ENCODE measurements around the gene JUP.
A peak's percentile ranks its signal among the peaks of the same experiment; 100 is the strongest.

Gene JUP

DNA sequence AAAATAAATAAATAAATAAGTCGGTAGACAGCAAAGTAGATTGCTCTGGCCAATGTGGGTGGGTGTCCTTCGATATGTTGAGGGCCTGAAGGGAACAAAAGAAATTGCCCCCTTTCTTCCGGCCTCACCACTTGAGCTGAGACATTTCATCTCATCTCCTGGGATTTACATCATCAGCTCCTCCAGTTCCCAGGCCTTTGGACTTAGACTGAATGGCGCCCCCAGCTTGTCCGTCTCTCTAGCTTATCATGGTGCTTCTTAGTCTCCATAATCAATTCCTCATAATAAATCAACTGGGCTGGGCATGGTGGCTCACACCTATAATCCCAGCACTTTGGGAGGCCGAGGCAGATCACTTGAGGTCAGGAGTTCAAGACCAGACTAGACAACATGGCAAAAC, 38.2 kb downstream of the JUP start:
- no peak for DNase-seq

DNA sequence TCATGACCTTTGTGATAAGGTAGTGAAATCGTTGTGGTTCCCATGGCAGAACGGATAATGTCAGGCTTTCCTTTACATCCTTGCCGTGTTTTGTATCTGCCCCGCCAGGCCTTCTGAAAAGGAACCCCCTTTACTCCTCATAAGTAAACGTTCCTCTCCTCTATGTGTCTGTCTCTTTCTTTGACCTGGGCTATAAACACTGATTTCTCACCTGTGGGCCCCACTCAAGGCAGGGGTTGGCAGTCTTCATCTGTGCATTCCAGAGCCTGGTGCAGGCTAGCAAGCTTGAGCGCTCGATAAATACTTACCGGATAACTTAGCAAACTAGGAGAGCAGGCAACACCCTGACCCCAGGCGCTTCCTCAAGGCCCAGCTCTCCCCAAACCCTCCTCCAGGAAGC, 44.8 kb downstream of the JUP start:
- DNase-seq: no peak

GRCh38 chr17:41740506-41740905, 46.0 kb downstream of the JUP start:
- DNase-seq: no peak

GRCh38 chr17:41739661-41740352, 46.7 kb downstream of the JUP start:
- DNase-seq: no peak

DNA sequence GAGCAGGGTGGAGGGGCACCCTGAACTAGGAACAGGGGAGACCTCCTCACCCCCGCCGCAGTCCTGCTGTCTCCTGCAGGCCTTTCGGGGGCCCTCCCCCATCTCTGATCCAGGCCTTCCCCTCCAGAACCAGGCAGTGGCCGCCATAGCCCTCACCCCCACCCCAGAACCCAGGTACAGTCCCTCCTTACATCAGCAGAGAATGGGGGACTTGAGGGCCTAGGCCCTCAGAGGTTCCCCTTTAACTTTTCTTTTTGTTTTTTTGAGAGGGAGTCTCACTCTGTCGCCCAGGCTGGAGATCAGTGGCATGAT, 47.8 kb downstream of the JUP start:
- DNase-seq: no peak

DNA sequence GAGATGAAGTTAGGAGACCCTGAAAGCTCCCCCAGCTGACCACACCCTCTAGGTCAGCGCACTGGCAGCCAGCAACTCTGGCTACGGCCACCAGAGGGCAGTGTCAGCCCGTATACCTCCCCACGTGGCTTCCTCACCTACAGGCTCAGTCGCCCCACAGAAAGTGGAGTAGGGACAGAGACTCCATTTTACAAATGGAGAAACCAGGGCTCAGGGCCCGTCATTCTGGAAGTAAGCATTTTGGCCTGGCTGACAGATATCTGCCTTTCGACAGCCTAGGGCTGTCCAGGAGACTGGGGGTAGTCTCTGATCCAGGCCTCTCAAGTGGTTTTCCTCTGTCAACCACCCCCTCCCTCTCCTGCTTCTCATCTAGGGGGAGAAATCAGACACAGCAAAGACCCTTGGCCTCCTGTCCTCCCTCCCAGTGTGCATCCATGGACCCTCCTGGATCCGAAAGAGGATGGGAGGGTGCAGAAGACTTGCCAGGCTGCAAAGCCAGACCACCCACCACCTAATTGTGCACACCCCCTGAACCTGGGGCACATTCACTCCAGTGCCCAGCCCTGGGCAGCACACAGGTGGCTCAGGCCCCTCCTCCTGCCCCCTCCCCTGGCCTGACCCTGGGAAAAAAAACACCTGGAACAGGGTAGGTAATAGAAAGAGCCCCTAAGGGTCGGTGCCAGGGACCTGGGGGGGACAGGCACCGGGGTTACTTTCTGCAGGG, 48.3 kb downstream of the JUP start:
- peak; percentile 82 for DNase-seq

DNA sequence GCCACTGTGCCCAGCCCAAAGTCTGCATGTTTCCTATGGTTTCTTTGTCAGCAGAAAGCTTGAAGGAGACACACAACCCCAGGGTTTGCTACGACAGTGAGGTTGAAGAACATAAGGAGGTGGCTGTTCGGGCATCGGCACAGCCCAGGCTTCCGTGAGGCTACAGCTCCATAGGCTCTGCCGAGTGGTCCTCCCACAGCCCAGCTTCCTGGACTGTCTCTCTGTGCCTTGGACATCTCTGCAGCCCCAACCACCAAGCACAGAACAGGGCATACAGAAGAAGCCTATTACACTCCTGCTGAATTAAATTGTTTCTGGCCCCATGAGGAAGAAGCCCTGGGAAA, 48.9 kb downstream of the JUP start:
- DNase-seq: no peak

DNA sequence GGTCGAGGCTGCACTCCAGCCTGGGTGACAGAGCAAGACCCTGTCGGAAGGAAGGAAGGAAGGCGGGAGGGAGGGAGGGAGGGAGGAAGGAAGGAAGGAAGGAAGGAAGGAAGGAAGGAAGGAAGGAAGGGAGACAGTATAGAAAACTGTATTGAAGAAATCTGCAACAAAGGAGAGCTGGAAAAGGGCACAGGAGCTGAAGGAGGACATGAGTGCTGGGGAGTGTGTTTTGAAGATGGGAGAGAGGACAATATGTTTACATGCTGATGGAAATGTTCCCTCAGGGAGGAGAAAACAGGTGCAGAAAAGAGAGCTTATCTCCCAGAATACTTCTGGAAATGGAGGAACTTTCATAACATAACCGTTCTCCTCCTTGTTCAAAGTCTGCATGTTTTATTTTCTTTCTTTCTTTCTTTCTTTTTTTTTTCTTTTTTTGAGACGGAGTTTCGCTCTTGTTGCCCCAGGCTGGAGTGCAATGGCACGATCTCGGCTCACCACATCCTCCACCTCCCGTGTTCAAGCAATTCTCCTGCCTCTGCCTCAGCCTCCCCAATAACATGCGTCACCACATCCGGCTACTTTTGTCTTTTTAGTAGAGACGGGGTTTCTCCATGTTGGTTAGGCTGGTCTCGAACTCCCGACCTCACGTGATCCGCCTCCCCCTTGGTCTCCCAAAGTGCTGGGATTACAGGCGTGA, 49.4 kb downstream of the JUP start:
- no peak for DNase-seq

- DNase-seq: no peak
These were observed 50.8 kb downstream of the JUP start for GRCh38 chr17:41735744-41736143.

DNA sequence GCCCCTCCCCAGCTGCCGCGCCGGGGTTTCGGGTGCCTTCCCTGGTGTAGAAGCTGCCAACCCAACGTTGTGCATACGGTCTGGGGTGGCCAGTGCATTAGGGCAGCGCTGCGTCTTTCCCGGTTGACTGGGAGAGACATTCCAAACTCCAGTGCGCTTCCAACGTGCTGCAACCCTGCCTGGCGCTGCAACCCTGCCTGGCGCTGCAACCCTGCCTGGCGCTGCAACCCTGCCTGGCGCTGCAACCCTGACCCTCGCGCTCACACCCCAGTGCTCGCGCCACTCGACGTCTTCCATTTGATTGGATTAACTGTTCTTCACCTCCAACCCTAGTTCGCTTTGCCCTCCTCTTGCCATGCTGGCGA, 51.6 kb downstream of the JUP start:
- no peak for DNase-seq

- DNase-seq: no peak
These were observed 52.2 kb downstream of the JUP start, which contains the start of gene HAP1 for GRCh38 chr17:41734139-41734948. TSS of gene HAP1 (minus strand) at chr17:41734643. CDS start at chr17:41734634, 9 bp downstream.

DNA sequence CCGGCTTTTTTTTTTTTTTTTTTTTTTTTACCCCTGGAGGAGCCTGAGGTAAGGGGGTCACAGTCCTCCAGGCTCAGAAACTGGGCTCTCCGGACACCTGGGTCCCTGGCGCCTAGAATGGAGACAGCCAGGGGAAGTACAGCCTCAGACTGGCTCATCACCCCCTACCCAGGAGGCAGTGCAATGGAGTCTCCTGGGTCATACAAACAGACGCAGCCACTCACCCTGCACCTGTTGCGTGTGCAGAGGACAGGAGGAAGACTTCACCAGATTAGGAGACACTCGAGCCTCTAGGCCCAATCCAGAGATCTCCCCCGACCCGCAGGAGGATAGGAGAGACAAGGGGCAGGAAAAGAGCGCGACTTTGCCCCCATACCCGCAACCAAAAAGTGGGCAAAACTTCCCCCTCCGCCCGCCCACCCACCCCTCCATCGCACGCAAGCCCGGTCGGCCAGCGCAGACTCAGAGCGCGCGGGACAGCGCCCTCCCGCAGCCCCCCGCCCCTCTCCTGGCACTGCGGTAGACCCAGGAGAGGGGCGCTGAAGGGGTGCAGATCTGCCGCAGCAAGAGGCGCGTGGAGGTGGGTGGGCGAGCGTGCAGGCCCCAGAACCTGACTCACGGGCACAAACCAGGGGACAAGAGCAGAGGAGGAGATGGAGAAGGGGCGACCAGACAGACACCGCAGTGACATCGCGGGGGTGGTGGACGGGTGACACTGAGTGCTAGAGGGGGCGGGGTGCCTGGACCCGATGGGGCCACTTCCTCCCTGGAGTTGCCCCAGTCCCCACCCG, 53.0 kb downstream of the JUP start:
- DNase-seq: no peak

DNA sequence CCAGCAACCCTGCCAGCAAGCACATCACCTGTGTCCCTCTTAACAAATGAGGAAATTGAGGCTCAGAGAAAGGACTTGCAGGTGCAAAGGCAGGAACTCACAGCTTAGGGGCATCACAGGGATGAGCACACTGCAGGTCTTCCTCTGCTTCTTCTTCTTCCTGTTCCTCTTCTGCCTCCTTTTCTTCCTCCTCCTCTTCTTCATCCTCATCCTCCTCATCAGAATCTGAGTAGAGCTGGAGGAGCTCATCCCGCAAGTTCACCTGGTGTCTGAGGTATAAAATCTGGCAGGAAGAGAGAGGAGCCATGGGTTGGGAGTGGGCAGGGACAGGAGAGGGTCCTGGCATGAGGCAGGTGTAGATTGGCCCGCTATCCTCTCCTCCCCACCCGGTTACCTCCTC, 54.7 kb downstream of the JUP start:
- DNase-seq: no peak

GRCh38 chr17:41730479-41730878, 56.0 kb downstream of the JUP start:
- DNase-seq: no peak

GRCh38 chr17:41728056-41728455, 58.5 kb downstream of the JUP start:
- no peak for DNase-seq

GRCh38 chr17:41725134-41725533, 61.4 kb downstream of the JUP start:
- no peak for DNase-seq

GRCh38 chr17:41724476-41725050, 61.9 kb downstream of the JUP start:
- no peak for DNase-seq

DNA sequence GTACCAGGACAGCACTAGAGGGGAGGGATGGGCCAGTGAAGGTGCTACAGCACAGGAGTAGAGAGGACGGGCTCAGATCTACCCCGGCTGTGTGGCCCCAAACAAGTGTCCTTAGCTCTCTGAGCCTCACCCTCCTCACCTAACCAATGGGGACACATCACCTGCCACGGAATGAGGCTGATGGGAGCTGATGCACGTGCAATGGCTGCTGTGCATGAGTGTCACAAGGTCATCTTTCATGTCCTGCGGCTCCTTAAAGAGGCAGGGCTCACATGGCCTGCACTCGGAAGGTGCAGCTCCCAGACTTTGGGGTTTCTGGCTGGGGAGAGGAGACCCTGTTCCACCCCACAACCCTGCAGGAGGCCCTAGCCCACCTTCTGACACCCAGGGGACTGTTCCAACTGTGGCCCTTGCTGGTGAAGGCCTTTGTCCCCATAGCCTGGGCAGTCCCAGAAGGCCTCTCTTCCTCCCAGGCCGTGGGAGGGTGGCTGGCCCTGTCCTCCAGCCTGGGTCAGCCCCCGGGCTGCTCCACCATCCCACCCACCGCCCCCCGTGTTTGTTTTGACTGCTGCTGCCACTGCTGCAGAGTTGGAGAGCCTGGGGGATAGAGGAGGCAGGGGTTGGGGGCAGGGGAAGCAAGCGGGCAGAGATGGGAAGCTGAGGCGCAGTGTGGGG, 62.6 kb downstream of the JUP start:
- DNase-seq: no peak

GRCh38 chr17:41722231-41722630, 64.3 kb downstream of the JUP start:
- DNase-seq: no peak

GRCh38 chr17:41718287-41718645, 68.2 kb downstream of the JUP start:
- DNase-seq: no peak

- no peak for DNase-seq
These were observed 68.9 kb downstream of the JUP start for GRCh38 chr17:41717408-41718286.

Measured in stimulated activated CD4-positive, alpha-beta T cell treated with anti-CD3 and anti-CD28 coated beads, Interleukin-1b, Interleukin-23, amount 100 ng/mL, for 48 hours (primary cell).